Natural killer cell treated with Interleukin-12 subunit alpha and Interleukin-12 subunit beta and Interleukin-15 and Interleukin-18, amount 100 ng/mL, for 72 hours (primary cell): ENCODE measurements around the gene SH3D19. TPM values are rescaled to one million over a fixed set of nuclear protein-coding genes. Genes with fewer than 3 reads are reported as not detected.
"Not testable (repeated sequence)": the region's sequence is repeated elsewhere in the genome, so short reads cannot be mapped to it uniquely, and the experiment has no call there.

Experiments used
- ATAC-seq, 2 donors: fragments of 150-1000 bp; cut with Tn5 transposase in 1 of 2; sonication (Bioruptor Pico), chemical (Tn5 transposase) in 1 of 2; 2 replicates each; pipeline ENCODE4 v1.10.0; 2021
- DNase-seq: peaks from one replicate; pipeline ENCODE4 v3.0.0; 2022; ENCODE audit warnings: low spot score
- H3K27ac Mint-ChIP-seq, 2 donors: 1 replicate in 1 of 2; 2 replicates in 1 of 2; pipeline ENCODE4 v1.8.0; 2022; ENCODE audit warnings: mixed read lengths in 2 of 2, mild to moderate bottlenecking in 1 of 2, moderate library complexity in 1 of 2
- H3K27me3 Mint-ChIP-seq, 2 donors: 1 replicate in 1 of 2; 2 replicates in 1 of 2; pipeline ENCODE4 v1.8.0; 2022; ENCODE audit warnings: mixed read lengths in 2 of 2
- H3K36me3 Mint-ChIP-seq: one replicate; pipeline ENCODE4 v1.8.0; 2022; ENCODE audit warnings: mixed read lengths
- H3K4me1 Mint-ChIP-seq, 2 donors: 1 replicate in 1 of 2; 2 replicates in 1 of 2; pipeline ENCODE4 v1.8.0; 2022; ENCODE audit warnings: low read depth in 2 of 2, mixed read lengths in 2 of 2, mild to moderate bottlenecking in 1 of 2
- H3K4me3 Mint-ChIP-seq: one replicate; pipeline ENCODE4 v1.8.0; 2022; ENCODE audit warnings: mixed read lengths
- H3K9me3 Mint-ChIP-seq: 2 replicates; pipeline ENCODE4 v1.8.0; 2022; ENCODE audit warnings: mixed read lengths
- total RNA-seq, 2 donors: library from RNA; stranded (reverse); gene quantifications; one replicate each; pipeline ENCODE4 v1.2.3, GENCODE V29; 2022

Gene SH3D19
- total RNA-seq, 2 donors from 2014 or later: not detected

DNA sequence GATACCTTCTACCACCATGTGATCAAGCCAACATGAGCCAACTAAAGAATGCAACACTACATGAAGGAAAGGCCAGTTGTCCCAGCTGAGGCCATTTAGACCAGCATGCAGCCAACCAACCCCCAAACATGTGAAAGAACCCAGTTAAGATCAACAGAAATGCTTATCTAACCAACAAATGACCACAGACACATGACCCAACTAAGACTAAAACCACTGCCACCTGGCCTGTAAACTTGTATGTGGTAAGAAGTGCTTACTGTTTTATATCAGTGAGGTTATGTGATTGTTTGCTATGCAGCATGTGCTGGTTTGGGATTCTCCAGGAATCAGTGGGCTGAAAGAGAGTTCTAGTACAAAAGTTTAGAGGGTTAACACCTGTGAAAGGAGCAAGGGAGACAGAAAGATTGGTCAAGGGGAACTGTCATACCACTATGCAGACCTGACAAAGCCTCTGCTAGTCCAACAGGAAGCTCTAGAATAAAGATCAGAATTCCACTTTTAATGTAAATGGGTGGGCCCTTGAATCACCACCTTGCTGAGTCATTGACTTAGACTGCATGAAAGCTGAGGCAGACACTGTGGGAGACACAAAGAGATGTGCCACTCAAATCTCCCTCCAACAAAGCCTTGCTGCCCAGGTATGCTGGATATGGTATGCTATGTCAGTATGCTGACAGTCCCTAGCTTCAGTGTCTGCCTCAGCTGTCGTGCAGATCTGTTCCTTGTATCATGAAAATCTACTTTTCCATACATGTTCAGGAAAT is 6.1 kb upstream of the SH3D19 start:
- peak in 1 of 2 donors; percentile 61 for ATAC-seq
- Mint-ChIP-seq H3K9me3 (peaks cover 3% of the 10 kb centered on the region), H3K36me3 (no peaks in the 10 kb centered on the region), H3K4me1 (no peaks in the 10 kb centered on the region), H3K4me3 (no peak overlapping the region), H3K27me3 (peaks cover 8 to 16% of the 10 kb centered on the region in 2 donors), H3K27ac (no peak overlapping the region)
- DNase-seq: no peak

DNA sequence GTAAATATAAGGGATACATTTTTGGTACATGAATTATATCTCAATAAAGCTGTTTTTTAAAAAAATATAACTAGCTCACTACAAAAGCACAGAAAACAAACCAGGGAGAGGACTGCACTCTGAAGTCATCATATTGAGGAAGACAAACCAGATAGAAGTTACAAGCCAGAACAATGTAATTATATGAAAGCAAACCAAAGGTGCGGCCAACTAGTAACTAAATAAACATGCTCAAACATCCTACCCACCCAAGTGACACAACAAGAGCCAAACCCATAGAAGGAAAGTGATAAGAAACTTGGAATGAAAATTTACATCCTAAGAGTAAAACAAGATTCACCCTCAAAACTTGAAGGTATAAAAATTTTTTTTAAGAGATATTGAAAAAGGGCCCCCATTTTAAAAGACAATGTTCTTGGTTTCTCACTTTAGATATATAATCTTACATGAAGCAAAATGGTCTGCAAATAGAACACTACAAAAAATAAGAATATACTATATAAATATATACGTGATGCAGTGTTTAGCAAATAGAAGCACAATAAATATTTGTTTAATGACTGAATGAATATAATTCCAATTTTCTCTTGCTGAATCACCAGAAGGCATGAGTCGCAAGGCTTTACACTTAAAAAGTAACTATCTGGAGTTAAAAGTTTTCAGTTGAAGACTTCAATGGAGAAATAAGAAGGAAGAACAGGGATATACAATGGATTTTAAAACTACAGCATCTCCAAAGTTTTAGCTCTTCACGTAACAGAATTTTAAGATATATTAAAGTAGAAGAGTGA is 4.0 kb upstream of the SH3D19 start:
- Mint-ChIP-seq H3K9me3 (peaks cover 3% of the 10 kb centered on the region), H3K4me3 (no peak overlapping the region), H3K27me3 (peaks cover 18 to 30% of the 10 kb centered on the region in 2 donors), H3K4me1 (peaks cover 0 to 2% of the 10 kb centered on the region in 2 donors), H3K36me3 (peaks cover 5% of the 10 kb centered on the region), H3K27ac (no peak overlapping the region)
- ATAC-seq (no peak), DNase-seq (no peak)

DNA sequence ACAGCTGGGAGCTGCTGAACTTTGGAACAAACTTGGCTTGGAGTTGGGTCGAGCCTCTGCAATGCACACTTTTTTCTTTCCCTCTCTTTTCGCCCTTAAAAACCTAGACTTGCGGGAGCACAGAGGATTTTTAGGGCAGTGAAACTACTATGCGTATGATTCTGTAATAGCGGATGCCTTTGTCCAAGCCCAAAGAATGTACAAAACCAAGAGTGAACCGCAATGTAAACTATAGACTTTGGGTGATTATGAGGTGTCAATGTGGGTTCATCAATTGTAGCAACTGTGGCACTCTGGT is 493 bp upstream of the SH3D19 start:
- peaks cover 0 to 2% of the 10 kb centered on the region in 2 donors for H3K4me1 Mint-ChIP-seq
- DNase-seq (no peak), ATAC-seq (no peak)
- peaks cover 3% of the 10 kb centered on the region for H3K9me3 Mint-ChIP-seq
- no peak overlapping the region for H3K27ac Mint-ChIP-seq
- H3K27me3 Mint-ChIP-seq: peaks cover 40 to 48% of the 10 kb centered on the region in 2 donors
- peaks cover 5% of the 10 kb centered on the region for H3K36me3 Mint-ChIP-seq
- H3K4me3 Mint-ChIP-seq: no peak overlapping the region

DNA sequence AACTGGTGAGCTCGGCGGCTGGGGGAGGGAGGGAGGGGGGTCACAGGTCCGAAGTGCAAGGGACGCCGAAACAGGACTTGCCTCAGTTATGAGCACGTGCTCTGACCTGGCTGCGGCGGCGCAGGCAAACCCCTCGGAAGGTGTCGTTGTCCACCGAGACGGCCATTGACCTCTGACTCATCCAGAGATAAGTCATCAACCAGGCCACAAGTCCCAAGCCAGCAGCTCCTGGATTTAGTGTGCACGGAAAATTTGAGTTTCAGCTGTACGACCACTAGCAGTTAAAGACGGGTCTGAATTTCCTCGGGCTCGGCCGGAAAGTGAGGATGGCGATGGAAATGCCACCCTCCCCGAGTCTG is 674 bp downstream of the SH3D19 start:
- peaks cover 5% of the 10 kb centered on the region for H3K36me3 Mint-ChIP-seq
- H3K9me3 Mint-ChIP-seq: no peaks in the 10 kb centered on the region
- peaks cover 0 to 2% of the 10 kb centered on the region in 2 donors for H3K4me1 Mint-ChIP-seq
- H3K27me3 Mint-ChIP-seq: peaks cover 42 to 53% of the 10 kb centered on the region in 2 donors
- peak; percentile 36 to 43 for ATAC-seq
- no peak for DNase-seq
- H3K4me3 Mint-ChIP-seq: no peak overlapping the region
- no peak overlapping the region for H3K27ac Mint-ChIP-seq

DNA sequence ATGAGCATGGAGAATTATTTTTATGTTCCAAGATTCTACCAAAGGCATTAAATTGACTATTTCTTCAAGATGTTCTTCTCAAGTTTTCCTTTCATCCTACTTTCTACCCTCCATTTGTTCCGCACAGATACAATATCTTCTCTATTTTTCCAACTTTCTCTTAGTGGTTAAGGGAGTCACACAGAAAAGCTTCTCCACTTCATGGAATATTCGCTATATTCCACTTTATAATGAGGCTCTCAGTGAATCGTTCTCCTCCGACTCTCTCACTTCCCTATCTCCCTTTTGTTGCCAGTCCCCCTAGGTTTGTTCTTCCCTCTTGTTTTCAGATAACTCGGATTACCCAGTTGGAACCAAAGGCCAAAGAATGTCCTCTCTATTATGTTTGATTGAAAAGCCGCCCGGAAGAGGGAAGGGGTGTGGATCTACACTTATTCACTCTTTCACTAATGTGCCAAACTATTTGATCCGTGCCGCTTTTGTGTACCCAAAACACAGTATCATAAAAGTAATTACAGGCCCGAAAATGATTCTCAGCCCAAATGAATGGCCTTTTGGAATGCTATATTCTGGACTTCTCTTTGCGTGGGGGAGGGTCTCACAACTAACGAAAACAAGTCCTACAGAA is 1.2 kb downstream of the SH3D19 start:
- DNase-seq (no peak), ATAC-seq (no peak)
- Mint-ChIP-seq H3K4me3 (no peak overlapping the region), H3K36me3 (peaks cover 5% of the 10 kb centered on the region), H3K27me3 (peaks cover 42 to 57% of the 10 kb centered on the region in 2 donors), H3K27ac (no peak overlapping the region), H3K9me3 (no peaks in the 10 kb centered on the region), H3K4me1 (peaks cover 0 to 2% of the 10 kb centered on the region in 2 donors)

DNA sequence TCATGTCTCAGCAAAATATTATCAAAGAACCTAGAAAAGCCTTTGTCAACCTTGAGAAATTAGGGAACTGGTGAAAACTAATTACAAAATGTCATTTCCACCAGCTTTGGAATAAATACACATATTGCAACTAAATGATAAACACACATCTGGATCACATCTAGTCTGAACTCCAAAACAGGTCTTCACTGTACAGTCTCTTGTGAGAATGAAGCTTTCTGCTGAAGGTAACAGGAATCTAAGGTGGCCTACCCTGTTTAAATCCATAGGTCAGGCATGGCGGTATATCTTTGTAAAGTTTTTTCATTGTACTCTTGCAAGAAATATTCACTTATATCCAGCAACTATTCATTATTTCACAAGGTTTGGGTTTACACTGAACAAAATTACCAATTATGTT is 1.7 kb downstream of the SH3D19 start:
- Mint-ChIP-seq H3K9me3 (no peaks in the 10 kb centered on the region), H3K27me3 (peaks cover 42 to 57% of the 10 kb centered on the region in 2 donors)

DNA sequence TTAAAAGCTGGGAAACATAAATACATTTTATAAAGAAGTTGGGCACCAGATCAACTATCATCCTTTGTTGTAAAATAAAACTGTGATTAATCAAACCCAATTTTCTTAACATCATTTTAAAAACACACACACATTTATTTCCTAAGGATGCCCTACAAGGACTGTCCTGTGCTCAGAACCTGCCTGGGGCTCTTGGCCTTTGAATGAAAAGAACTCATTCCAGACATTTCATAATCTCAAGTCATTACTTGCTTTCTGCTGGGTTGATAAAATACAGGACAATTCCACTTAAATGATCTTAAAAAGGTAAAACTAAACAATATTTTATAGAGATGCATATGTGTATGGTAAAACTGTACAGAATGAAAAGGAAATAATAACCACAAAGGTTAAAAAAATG is 2.8 kb downstream of the SH3D19 start:
- Mint-ChIP-seq H3K4me1 (peaks cover 0 to 2% of the 10 kb centered on the region in 2 donors), H3K27me3 (peaks cover 42 to 57% of the 10 kb centered on the region in 2 donors), H3K9me3 (no peaks in the 10 kb centered on the region), H3K36me3 (peaks cover 5% of the 10 kb centered on the region), H3K27ac (no peak overlapping the region), H3K4me3 (no peak overlapping the region)
- no peak for DNase-seq
- no peak for ATAC-seq

More for the DNA sequence above, 1.7 kb downstream of the SH3D19 start:
- Mint-ChIP-seq H3K36me3 (peaks cover 5% of the 10 kb centered on the region), H3K4me1 (peaks cover 0 to 2% of the 10 kb centered on the region in 2 donors), H3K27ac (no peak overlapping the region), H3K4me3 (no peak overlapping the region)
- no peak for ATAC-seq
- no peak for DNase-seq

DNA sequence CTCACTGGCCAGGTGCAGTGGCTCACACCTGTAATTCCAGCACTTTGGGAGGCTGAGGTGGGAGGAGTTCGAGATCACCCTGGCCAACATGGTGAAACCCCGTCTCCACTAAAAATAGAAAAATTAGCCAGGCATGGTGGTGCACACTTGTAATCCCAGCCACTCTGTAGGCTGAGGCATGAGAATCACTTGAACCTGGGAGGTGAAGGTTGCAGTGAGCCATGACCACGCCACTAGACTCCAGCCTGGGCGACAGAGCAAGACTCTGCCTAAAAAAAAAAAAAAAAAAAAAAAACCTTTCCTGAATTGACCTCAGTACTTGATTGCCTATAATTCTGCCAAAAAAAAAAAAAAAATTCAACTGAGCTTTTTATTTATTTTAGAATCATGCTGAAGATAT is 3.2 kb downstream of the SH3D19 start:
- not testable (repeated sequence) for ATAC-seq, H3K27ac Mint-ChIP-seq
- peaks cover 42 to 57% of the 10 kb centered on the region in 2 donors for H3K27me3 Mint-ChIP-seq

DNA sequence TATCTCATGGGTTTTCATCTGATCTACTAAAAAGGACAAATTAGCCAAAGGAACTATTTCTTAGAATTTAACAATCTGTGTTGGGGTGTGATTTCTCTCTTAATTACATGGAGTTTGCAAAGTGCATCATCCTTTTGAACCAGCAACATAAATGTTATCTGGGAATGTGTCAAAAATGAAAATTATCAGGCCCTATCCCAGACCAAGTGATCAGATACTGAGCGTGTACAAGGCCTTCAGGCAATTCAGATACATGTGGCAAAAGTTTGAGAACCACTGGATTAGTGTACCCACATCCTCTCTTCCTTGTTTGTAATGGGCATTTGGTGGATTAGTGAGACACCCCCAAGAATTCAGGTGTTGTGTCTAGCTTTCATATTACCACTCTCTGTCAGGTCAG is 3.8 kb downstream of the SH3D19 start:
- H3K4me3 Mint-ChIP-seq: no peak overlapping the region
- peaks cover 39 to 57% of the 10 kb centered on the region in 2 donors for H3K27me3 Mint-ChIP-seq
- H3K9me3 Mint-ChIP-seq: no peaks in the 10 kb centered on the region
- H3K36me3 Mint-ChIP-seq: peaks cover 5% of the 10 kb centered on the region
- DNase-seq: no peak
- H3K27ac Mint-ChIP-seq: no peak overlapping the region
- no peak for ATAC-seq
- H3K4me1 Mint-ChIP-seq: peaks cover 0 to 2% of the 10 kb centered on the region in 2 donors

More for the DNA sequence above, 3.2 kb downstream of the SH3D19 start:
- not testable (repeated sequence) for H3K4me1 Mint-ChIP-seq, H3K9me3 Mint-ChIP-seq, H3K36me3 Mint-ChIP-seq, DNase-seq, H3K4me3 Mint-ChIP-seq

DNA sequence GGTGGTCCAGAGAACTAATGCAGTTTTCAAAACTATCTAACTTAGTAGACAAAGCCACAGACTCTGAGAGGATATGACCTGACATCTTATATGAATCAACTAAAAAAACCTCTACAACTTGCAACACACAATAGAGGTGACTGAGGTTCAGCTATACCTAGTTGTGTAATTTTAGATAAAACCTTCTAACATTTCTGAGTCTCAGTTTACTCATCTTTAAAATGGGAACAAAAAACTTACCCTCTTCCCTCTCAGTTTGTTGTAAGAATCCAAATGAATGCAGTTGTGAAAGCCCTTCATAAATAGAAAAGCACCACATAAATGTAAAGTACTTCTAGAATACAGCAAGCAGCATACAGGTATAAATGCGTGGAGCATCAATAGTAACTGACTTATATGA is 5.9 kb downstream of the SH3D19 start:
- H3K27me3 Mint-ChIP-seq: peaks cover 35 to 55% of the 10 kb centered on the region in 2 donors
- no peak overlapping the region for H3K4me3 Mint-ChIP-seq
- no peaks in the 10 kb centered on the region for H3K9me3 Mint-ChIP-seq
- no peak overlapping the region for H3K27ac Mint-ChIP-seq
- no peaks in the 10 kb centered on the region for H3K36me3 Mint-ChIP-seq
- DNase-seq (no peak), ATAC-seq (no peak)
- H3K4me1 Mint-ChIP-seq: no peaks in the 10 kb centered on the region

DNA sequence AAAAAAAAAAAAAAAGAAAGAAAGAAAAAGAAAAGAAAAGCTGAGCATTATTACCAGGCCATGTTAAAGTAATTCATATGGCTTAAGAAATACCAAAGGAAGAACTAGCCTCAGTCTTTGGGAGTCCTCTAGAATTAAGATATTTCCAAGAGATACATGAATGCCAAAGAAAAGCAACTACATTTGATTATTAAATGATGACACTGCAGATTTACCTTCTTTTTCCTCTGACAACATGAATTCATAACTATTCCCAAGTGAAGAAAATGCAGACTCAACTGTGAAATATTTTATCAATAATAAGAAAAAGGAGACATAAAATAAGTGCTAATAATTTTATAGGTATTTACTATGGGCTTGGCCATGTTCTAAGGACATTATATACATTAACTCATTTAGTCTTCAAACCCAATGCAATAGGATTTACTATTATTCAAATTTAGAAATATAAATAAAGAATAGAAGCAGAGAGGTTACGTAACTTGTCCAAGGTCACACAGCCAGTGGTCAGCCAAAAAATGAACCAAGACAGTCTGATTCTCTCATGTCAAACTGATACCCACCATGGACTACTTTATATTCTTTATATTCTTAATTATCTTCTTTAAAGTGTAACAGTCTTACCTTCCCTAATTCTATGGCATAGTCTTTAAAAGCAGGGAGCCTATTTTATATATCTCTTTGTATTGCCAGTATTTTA is 6.9 kb downstream of the SH3D19 start:
- H3K36me3 Mint-ChIP-seq: no peaks in the 10 kb centered on the region
- ATAC-seq (no peak), DNase-seq (no peak)
- H3K27me3 Mint-ChIP-seq: peaks cover 26 to 45% of the 10 kb centered on the region in 2 donors
- no peak overlapping the region for H3K27ac Mint-ChIP-seq
- no peak overlapping the region for H3K4me3 Mint-ChIP-seq
- no peaks in the 10 kb centered on the region for H3K4me1 Mint-ChIP-seq
- no peaks in the 10 kb centered on the region for H3K9me3 Mint-ChIP-seq

DNA sequence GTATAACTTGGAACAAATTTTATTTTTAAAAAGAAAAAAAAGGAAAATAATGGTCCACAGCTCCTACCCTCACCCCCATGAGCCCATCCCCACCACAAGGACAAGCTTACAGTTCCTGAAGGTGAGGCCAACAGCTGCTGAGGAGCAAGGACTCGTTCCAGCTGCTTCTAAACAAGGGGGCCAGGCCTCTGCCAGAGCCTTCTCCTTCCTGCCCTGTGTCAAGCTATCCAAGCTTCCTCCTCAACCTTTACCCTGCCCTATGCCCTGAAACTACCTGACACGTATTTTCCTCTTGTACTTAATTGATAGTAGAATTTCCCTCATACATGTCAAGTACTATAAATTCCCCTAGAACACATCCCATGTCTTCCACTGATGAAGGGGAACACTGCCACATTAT is 8.8 kb downstream of the SH3D19 start:
- Mint-ChIP-seq H3K27ac (no peak overlapping the region), H3K9me3 (no peaks in the 10 kb centered on the region)

DNA sequence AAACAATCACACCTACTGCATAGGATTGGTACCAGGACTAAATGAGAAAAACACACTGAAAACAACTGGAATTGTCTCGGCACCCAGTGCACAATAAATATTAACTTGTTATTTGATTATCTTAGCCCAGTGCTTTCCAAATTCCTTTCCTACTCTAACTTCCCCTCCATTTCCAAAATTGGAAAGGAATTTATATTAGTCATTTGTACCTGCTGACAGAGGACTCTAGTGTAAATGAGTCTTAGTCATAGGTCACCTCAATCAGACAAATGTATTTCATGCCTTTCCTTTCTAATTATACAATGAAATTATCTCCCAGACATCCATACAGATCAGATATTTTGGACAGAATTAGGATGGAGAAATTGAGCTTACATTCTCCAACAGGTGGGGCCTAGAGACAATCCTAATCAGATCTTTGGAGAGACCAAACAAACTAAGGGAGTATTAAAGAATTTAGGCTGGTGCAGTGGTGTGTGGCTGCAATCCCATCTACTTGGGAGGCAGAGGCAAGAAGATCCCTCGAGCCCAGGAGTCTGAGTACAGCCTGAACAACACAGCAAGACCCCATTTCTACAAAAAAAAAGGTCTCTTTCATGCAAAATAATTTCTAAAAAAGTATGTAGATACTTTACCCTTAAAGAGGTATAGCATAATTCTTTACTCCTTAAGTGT is 10.1 kb downstream of the SH3D19 start:
- Mint-ChIP-seq H3K4me1 (no peaks in the 10 kb centered on the region), H3K36me3 (no peaks in the 10 kb centered on the region), H3K27ac (no peak overlapping the region), H3K4me3 (no peak overlapping the region), H3K9me3 (no peaks in the 10 kb centered on the region), H3K27me3 (peaks cover 7 to 21% of the 10 kb centered on the region in 2 donors)
- no peak for ATAC-seq
- no peak for DNase-seq

More for the DNA sequence above, 8.8 kb downstream of the SH3D19 start:
- Mint-ChIP-seq H3K36me3 (no peaks in the 10 kb centered on the region), H3K4me1 (no peaks in the 10 kb centered on the region), H3K4me3 (no peak overlapping the region), H3K27me3 (peaks cover 15 to 32% of the 10 kb centered on the region in 2 donors)
- DNase-seq: no peak
- ATAC-seq: no peak
